Large intestine (tissue), 3 donors: ENCODE results near the gene ENOX2. TPM values are rescaled to one million over a fixed set of nuclear protein-coding genes. Genes with fewer than 3 reads are reported as not detected.

ENCODE experiments used
- DNase-seq, 2 donors: peaks; one replicate each; pipeline versions ENCODE4 v3.0.0 to v3.0.0-alpha.2; 2013
- H3K27ac ChIP-seq: one replicate; pipeline ENCODE4 v1.5.1; 2013; ENCODE audit warnings: low read length
- H3K27me3 ChIP-seq: 2 replicates; pipeline ENCODE4 v1.6.1; 2013; ENCODE audit warnings: low read length; ENCODE audit not compliant: control insufficient read depth, insufficient read depth
- H3K36me3 ChIP-seq: 2 replicates; pipeline ENCODE4 v1.6.1; 2013; ENCODE audit warnings: low read length; ENCODE audit not compliant: control insufficient read depth, insufficient read depth
- H3K4me1 ChIP-seq: one replicate; pipeline ENCODE4 v1.6.1; 2013; ENCODE audit warnings: low read length; ENCODE audit not compliant: control insufficient read depth, insufficient read depth
- H3K4me3 ChIP-seq: one replicate; pipeline ENCODE4 v1.5.1; 2013; ENCODE audit warnings: low read length
- H3K9me3 ChIP-seq: one replicate; pipeline ENCODE4 v1.6.1; 2013; ENCODE audit warnings: mild to moderate bottlenecking, low read depth, low read length, moderate library complexity; ENCODE audit not compliant: control insufficient read depth
- WGBS: methylation state at CpG from one replicate; pipeline ENCODE4 v1.1.5; 2013; ENCODE audit warnings: low lambda C conversion rate; ENCODE audit not compliant: insufficient coverage; 5-methylcytosine and 5-hydroxymethylcytosine counted together
- polyA plus RNA-seq: library from polyadenylated mRNA; unstranded; fragments of 120-200 nt; gene quantifications from one replicate; pipeline ENCODE4 v1.2.1, GENCODE V29; 2013

ENOX2 gene
- polyA plus RNA-seq, 1 donor, result 15.4 TPM

- Histone ChIP-seq H3K4me3 (no peak overlapping the region), H3K4me1 (no peaks in the 10 kb centered on the region), H3K27ac (no peak overlapping the region), H3K36me3 (peaks cover 3% of the 10 kb centered on the region), H3K9me3 (no peaks in the 10 kb centered on the region), H3K27me3 (no peaks in the 10 kb centered on the region)
- WGBS, result no CpG with 5 or more reads among the region's 5 CpGs
- DNase-seq, result no peak
Measured at GRCh38 chrX:130688360-130688759, 214.6 kb downstream of the ENOX2 start.

- Histone ChIP-seq H3K27me3 (no peaks in the 10 kb centered on the region), H3K36me3 (peaks cover 3% of the 10 kb centered on the region), H3K9me3 (no peaks in the 10 kb centered on the region), H3K4me3 (no peak overlapping the region), H3K27ac (no peak overlapping the region), H3K4me1 (no peaks in the 10 kb centered on the region)
- DNase-seq, result no peak
- no CpG with 5 or more reads among the region's 2 CpGs for WGBS
Measured at GRCh38 chrX:130682990-130683389, 220.0 kb downstream of the ENOX2 start.

GRCh38 chrX:130680164-130681035 is 222.6 kb downstream of the ENOX2 start:
- Histone ChIP-seq H3K4me3 (no peak overlapping the region), H3K27ac (no peak overlapping the region), H3K27me3 (no peaks in the 10 kb centered on the region), H3K9me3 (no peaks in the 10 kb centered on the region), H3K36me3 (no peaks in the 10 kb centered on the region), H3K4me1 (no peaks in the 10 kb centered on the region)
- peak; percentile 5 to 39 for DNase-seq
- WGBS, result no CpG with 5 or more reads among the region's 2 CpGs

GRCh38 chrX:130676861-130677260 is 226.1 kb downstream of the ENOX2 start:
- peaks cover 5% of the 10 kb centered on the region for H3K36me3 ChIP-seq
- peak in 1 of 2 donors; percentile 26 for DNase-seq
- H3K27ac ChIP-seq, result no peak overlapping the region
- no peaks in the 10 kb centered on the region for H3K9me3 ChIP-seq
- no peaks in the 10 kb centered on the region for H3K27me3 ChIP-seq
- H3K4me3 ChIP-seq, result no peak overlapping the region
- WGBS, result no CpG with 5 or more reads among the region's 2 CpGs
- no peaks in the 10 kb centered on the region for H3K4me1 ChIP-seq

GRCh38 chrX:130672214-130672613 is 230.8 kb downstream of the ENOX2 start:
- no peaks in the 10 kb centered on the region for H3K27me3 ChIP-seq
- H3K27ac ChIP-seq, result no peak overlapping the region
- no CpG with 5 or more reads among the region's 6 CpGs for WGBS
- no peak for DNase-seq
- no peak overlapping the region for H3K4me3 ChIP-seq
- H3K4me1 ChIP-seq, result no peaks in the 10 kb centered on the region
- no peaks in the 10 kb centered on the region for H3K9me3 ChIP-seq
- H3K36me3 ChIP-seq, result peaks cover 7% of the 10 kb centered on the region

GRCh38 chrX:130669233-130669632 is 233.8 kb downstream of the ENOX2 start:
- no CpG with 5 or more reads among the region's 1 CpG for WGBS
- no peak for DNase-seq
- H3K27ac ChIP-seq, result no peak overlapping the region
- H3K27me3 ChIP-seq, result no peaks in the 10 kb centered on the region
- H3K36me3 ChIP-seq, result peaks cover 12% of the 10 kb centered on the region
- H3K9me3 ChIP-seq, result no peaks in the 10 kb centered on the region
- H3K4me3 ChIP-seq, result no peak overlapping the region
- H3K4me1 ChIP-seq, result no peaks in the 10 kb centered on the region

- H3K9me3 ChIP-seq, result no peaks in the 10 kb centered on the region
- no peak overlapping the region for H3K4me3 ChIP-seq
- no peaks in the 10 kb centered on the region for H3K27me3 ChIP-seq
- DNase-seq, result no peak
- H3K36me3 ChIP-seq, result peaks cover 9% of the 10 kb centered on the region
- no peaks in the 10 kb centered on the region for H3K4me1 ChIP-seq
- WGBS, result no CpG with 5 or more reads among the region's 3 CpGs
- H3K27ac ChIP-seq, result no peak overlapping the region
Measured at GRCh38 chrX:130665263-130665662, 237.7 kb downstream of the ENOX2 start.

- no peak for DNase-seq
- peaks cover 3% of the 10 kb centered on the region for H3K9me3 ChIP-seq
- no peak overlapping the region for H3K27ac ChIP-seq
- H3K27me3 ChIP-seq, result no peaks in the 10 kb centered on the region
- peaks cover 4% of the 10 kb centered on the region for H3K36me3 ChIP-seq
- H3K4me3 ChIP-seq, result no peak overlapping the region
- no peaks in the 10 kb centered on the region for H3K4me1 ChIP-seq
Measured at GRCh38 chrX:130658310-130658709, 244.7 kb downstream of the ENOX2 start.

GRCh38 chrX:130654409-130654950 is 248.5 kb downstream of the ENOX2 start:
- Histone ChIP-seq H3K27me3 (no peaks in the 10 kb centered on the region), H3K4me3 (no peak overlapping the region), H3K4me1 (no peaks in the 10 kb centered on the region), H3K36me3 (peaks cover 2% of the 10 kb centered on the region), H3K9me3 (peaks cover 3% of the 10 kb centered on the region), H3K27ac (no peak overlapping the region)
- 83% methylated on average over 1 of the region's 4 CpGs for WGBS
- DNase-seq, result no peak

- Histone ChIP-seq H3K4me1 (no peaks in the 10 kb centered on the region), H3K27me3 (no peaks in the 10 kb centered on the region), H3K4me3 (no peak overlapping the region), H3K27ac (no peak overlapping the region), H3K9me3 (no peaks in the 10 kb centered on the region), H3K36me3 (no peaks in the 10 kb centered on the region)
- WGBS, result 100% methylated on average over 1 of the region's 6 CpGs
- no peak for DNase-seq
Measured at GRCh38 chrX:130652824-130653578, 250.0 kb downstream of the ENOX2 start.
